Fibroblast of lung (primary cell): ENCODE results near the gene PCDH9. TPM values are rescaled to one million over a fixed set of nuclear protein-coding genes. Genes with fewer than 3 reads are reported as not detected.

Experiments
- DNase-seq, 2 donors: peaks; one replicate each; pipeline versions ENCODE4 v3.0.0 to v3.0.0-alpha.2; 2010; ENCODE audit warnings: low read depth in 2 of 2
- H2AFZ ChIP-seq: 2 replicates; pipeline ENCODE4 v1.5.1; 2012; ENCODE audit warnings: low read length, control low read depth, inconsistent platforms
- H3K27ac ChIP-seq: 2 replicates; pipeline ENCODE4 v1.5.1; 2011; ENCODE audit warnings: low read length, control low read depth; ENCODE audit not compliant: insufficient read depth
- H3K27me3 ChIP-seq: 2 replicates; pipeline ENCODE4 v1.5.1; 2011; ENCODE audit warnings: mild to moderate bottlenecking, low read length; ENCODE audit not compliant: control insufficient read depth, insufficient read depth
- H3K36me3 ChIP-seq: 2 replicates; pipeline ENCODE4 v1.5.1; 2011; ENCODE audit warnings: low read length; ENCODE audit not compliant: control insufficient read depth, insufficient read depth
- H3K4me1 ChIP-seq: 2 replicates; pipeline ENCODE4 v1.5.1; 2011; ENCODE audit warnings: low read length; ENCODE audit not compliant: control insufficient read depth, insufficient read depth; ENCODE audit errors: extremely low read depth
- H3K4me2 ChIP-seq: 2 replicates; pipeline ENCODE4 v1.5.1; 2011; ENCODE audit warnings: low read length, control low read depth; ENCODE audit not compliant: insufficient read depth; ENCODE audit errors: extremely low read depth
- H3K4me3 ChIP-seq, 4 experiments: fragments of 200-600 bp in 1 of 4; sonication (generic) in 1 of 4; replicated peaks in 1 of 4; 2 replicates each; pipeline ENCODE4 v1.5.1; 2011 to 2016; ENCODE audit warnings: low read length in 4 of 4, low read depth in 3 of 4, mild to moderate bottlenecking in 3 of 4, control low read depth in 2 of 4, inconsistent platforms in 1 of 4, mixed read lengths in 1 of 4; ENCODE audit not compliant: insufficient read depth in 1 of 4; ENCODE audit errors: control extremely low read depth in 1 of 4
- H3K79me2 ChIP-seq: 2 replicates; pipeline ENCODE4 v1.5.1; 2012; ENCODE audit warnings: mild to moderate bottlenecking, low read length, inconsistent platforms; ENCODE audit not compliant: control insufficient read depth, insufficient read depth
- H3K9ac ChIP-seq: 2 replicates; pipeline ENCODE4 v1.5.1; 2011; ENCODE audit warnings: mild to moderate bottlenecking, low read length, control low read depth; ENCODE audit not compliant: insufficient read depth
- H3K9me3 ChIP-seq: 2 replicates; pipeline ENCODE4 v1.5.1; 2012; ENCODE audit warnings: low read depth, low read length; ENCODE audit not compliant: control insufficient read depth, insufficient read depth
- H4K20me1 ChIP-seq: 2 replicates; pipeline ENCODE4 v1.5.1; 2011; ENCODE audit warnings: low read length; ENCODE audit not compliant: control insufficient read depth, insufficient read depth; ENCODE audit errors: extremely low read depth
- CTCF ChIP-seq, 2 donors: IDR thresholded peaks in 1 of 2; conservative IDR thresholded peaks in 1 of 2; 1 replicate in 1 of 2; 2 replicates in 1 of 2; pipeline ENCODE4 v1.5.1; 2011 to 2012; ENCODE audit warnings: low read length in 2 of 2, control low read depth in 1 of 2, inconsistent platforms in 1 of 2, low read depth in 1 of 2, mild to moderate bottlenecking in 1 of 2
- EZH2 ChIP-seq: IDR thresholded peaks from 2 replicates; pipeline ENCODE4 v1.5.1; 2012; ENCODE audit warnings: low read length, control low read depth, mild to moderate bottlenecking; ENCODE audit errors: missing control alignments
- polyA plus RNA-seq, 2 donors: library from polyadenylated mRNA; depleted of rRNA in 1 of 2; stranded (reverse) in 1 of 2; unstranded in 1 of 2; fragments of >200 nt; gene quantifications; 2 replicates each; pipeline ENCODE4 v1.2.1, GENCODE V29; 2011 to 2012; ENCODE audit warnings: missing spikeins in 1 of 2
- total RNA-seq: library from RNA; depleted of rRNA; stranded (reverse); fragments of >200 nt; gene quantifications from 2 replicates; pipeline ENCODE4 v1.2.1, GENCODE V29; 2014

PCDH9 gene
- total and polyA plus RNA-seq, 2 donors (not counting 1 experiment from before 2014, with no cell fraction given) = 0.50 to 0.67 TPM

DNA sequence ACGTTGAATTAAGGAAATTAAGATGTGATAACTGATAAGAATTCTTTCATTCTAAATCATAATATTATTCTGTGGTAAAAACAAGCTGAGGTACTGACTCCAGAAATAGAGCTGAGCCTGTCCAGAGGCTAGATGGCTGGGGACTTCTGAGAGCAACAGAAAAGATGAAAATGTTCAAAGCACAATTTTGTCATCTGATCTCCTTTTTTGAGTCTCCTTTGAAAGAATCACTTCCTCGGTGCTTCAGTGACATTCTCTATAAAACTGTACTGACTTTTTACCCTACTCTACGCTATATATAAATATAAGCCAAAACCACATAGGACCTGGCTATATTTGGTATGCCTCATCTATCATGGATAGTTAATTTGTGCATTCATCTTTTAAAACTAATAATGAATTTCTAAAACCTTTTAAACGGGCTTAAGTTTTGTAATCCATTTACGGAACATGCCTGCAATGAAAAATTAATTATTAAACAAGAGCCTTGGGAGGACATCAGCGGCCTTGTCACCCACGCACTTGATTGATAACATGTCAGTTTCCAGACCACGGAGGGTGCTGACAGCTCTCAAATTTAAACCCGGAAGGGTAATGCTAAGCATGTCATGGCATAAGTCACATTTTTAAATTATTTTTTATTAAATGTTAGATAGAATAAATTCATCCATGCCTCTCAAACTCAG is 235.5 kb downstream of the PCDH9 start:
- H4K20me1 ChIP-seq = no peaks in the 10 kb centered on the region
- no peak overlapping the region for H3K27ac ChIP-seq
- no peaks in the 10 kb centered on the region for H3K4me1 ChIP-seq
- peak overlapping the region in 2 of 4 experiments; percentile 6 to 10 for H3K4me3 ChIP-seq
- DNase-seq = no peak
- no peaks in the 10 kb centered on the region for H3K27me3 ChIP-seq
- H3K9ac ChIP-seq = no peak overlapping the region
- H2AFZ ChIP-seq = no peak overlapping the region
- no peaks in the 10 kb centered on the region for H3K79me2 ChIP-seq
- no peak for TF ChIP-seq CTCF (conservative IDR thresholded peaks at IDR 0.05 in 1 of 2, IDR thresholded peaks at IDR 0.05 in 1 of 2; ENCODE audit: low read depth in 1 of 2, low read length in 2 of 2)
- no peak for TF ChIP-seq EZH2
- H3K9me3 ChIP-seq = no peaks in the 10 kb centered on the region
- no peaks in the 10 kb centered on the region for H3K36me3 ChIP-seq
- H3K4me2 ChIP-seq = no peak overlapping the region

DNA sequence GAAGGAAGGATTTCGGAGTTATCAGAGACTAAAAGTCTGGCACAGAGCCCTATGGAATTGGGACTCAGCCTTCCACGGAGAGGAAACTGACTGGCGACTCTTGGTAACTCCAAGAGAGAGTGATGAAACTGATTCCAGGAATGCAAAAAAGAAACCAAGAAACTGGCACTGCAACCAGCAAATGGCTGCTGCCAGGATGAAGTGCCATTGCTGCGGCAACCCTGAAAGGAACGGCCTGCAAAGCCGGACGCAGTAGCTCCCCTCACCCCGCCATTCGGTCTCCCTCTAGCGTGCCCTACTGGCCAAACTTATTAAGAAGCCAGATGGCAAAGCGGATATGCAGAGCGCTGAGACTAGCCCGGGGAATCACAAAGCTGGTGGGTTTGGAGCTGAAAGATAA is 236.0 kb downstream of the PCDH9 start:
- Histone ChIP-seq H3K4me1 (no peaks in the 10 kb centered on the region), H3K79me2 (no peaks in the 10 kb centered on the region), H3K4me2 (no peak overlapping the region), H3K9ac (no peak overlapping the region), H2AFZ (peak overlapping the region; percentile 10), H3K36me3 (no peaks in the 10 kb centered on the region), H3K9me3 (no peaks in the 10 kb centered on the region), H3K27me3 (no peaks in the 10 kb centered on the region), H3K27ac (no peak overlapping the region), H4K20me1 (no peaks in the 10 kb centered on the region), H3K4me3 (peak overlapping the region in 2 of 4 experiments; percentile 25 to 31)
- peak; percentile 45 to 76 for TF ChIP-seq CTCF (conservative IDR thresholded peaks at IDR 0.05 in 1 of 2, IDR thresholded peaks at IDR 0.05 in 1 of 2; ENCODE audit: low read depth in 1 of 2, low read length in 2 of 2)
- TF ChIP-seq EZH2 = no peak
- peak; percentile 80 to 81 for DNase-seq

DNA sequence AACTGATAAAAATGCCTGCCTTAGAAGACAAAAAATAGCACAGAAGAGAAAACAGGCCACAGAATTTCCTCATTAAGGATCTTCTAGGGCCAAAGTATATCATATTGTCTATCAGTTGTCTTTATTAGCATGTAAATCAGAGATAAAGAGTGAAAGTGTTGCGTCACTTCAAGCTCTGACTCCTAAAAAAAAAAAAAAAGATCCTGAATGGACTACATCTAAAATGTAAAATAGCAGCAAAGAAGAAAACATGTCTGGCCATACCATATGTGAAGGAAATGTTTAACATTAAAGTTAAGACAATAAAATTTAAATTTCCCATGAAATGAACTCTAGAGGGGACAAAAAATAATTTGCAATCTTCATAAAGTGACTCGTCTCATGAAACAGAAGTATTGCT is 237.4 kb downstream of the PCDH9 start:
- Histone ChIP-seq H3K27ac (no peak overlapping the region), H3K4me1 (no peaks in the 10 kb centered on the region), H3K9ac (no peak overlapping the region), H3K4me3 (no peak overlapping the region), H3K79me2 (no peaks in the 10 kb centered on the region), H3K4me2 (no peak overlapping the region), H2AFZ (no peak overlapping the region), H4K20me1 (no peaks in the 10 kb centered on the region), H3K27me3 (no peaks in the 10 kb centered on the region), H3K9me3 (no peaks in the 10 kb centered on the region), H3K36me3 (no peaks in the 10 kb centered on the region)
- DNase-seq = peak in 1 of 2 donors; percentile 31
- TF ChIP-seq EZH2 (no peak), CTCF (conservative IDR thresholded peaks at IDR 0.05 in 1 of 2, IDR thresholded peaks at IDR 0.05 in 1 of 2; ENCODE audit: low read depth in 1 of 2, low read length in 2 of 2) (no peak)
